B cell (primary cell): ENCODE data around the gene WFS1.

ENCODE experiments used
- CTCF ChIP-seq: fragments of 200-600 bp; IDR thresholded peaks from one replicate; pipeline ENCODE4 v1.8.0; 2022; ENCODE audit warnings: antibody characterized with exemption, mild to moderate bottlenecking
- EZH2 ChIP-seq: IDR thresholded peaks from 2 replicates; pipeline ENCODE4 v1.6.1; 2012; ENCODE audit warnings: borderline replicate concordance, low read depth, mild to moderate bottlenecking, moderate library complexity, low read length; ENCODE audit not compliant: insufficient read depth, poor library complexity, severe bottlenecking

GRCh38 chr4:6257247-6258025 lies 12.2 kb upstream of the WFS1 start:
- TF ChIP-seq CTCF (no peak), EZH2 (no peak)
